LoVo (cell line): ENCODE results near the gene SLC12A4.
"Not testable (repeated sequence)": the region's sequence is repeated elsewhere in the genome, so short reads cannot be mapped to it uniquely, and the experiment has no call there.

Source experiments
- DNase-seq: peaks from one replicate; pipeline ENCODE4 v3.0.0-alpha.2; 2016; ENCODE audit warnings: low spot score

The SLC12A4 gene

GRCh38 chr16:67926181-67926750 lies 42.2 kb downstream of the SLC12A4 start:
- no peak for DNase-seq

- DNase-seq: no peak
These were observed 44.1 kb downstream of the SLC12A4 start for GRCh38 chr16:67924140-67924906.

GRCh38 chr16:67923414-67924116 lies 44.9 kb downstream of the SLC12A4 start:
- no peak for DNase-seq

- no peak for DNase-seq
These were observed 45.7 kb downstream of the SLC12A4 start for GRCh38 chr16:67922740-67923139.

GRCh38 chr16:67922221-67922620 lies 46.2 kb downstream of the SLC12A4 start:
- DNase-seq: no peak

- DNase-seq: no peak
These were observed 48.7 kb downstream of the SLC12A4 start for GRCh38 chr16:67919622-67920221.

GRCh38 chr16:67917852-67918236 lies 50.6 kb downstream of the SLC12A4 start:
- DNase-seq: peak; percentile 33

- DNase-seq: no peak
These were observed 51.1 kb downstream of the SLC12A4 start for GRCh38 chr16:67917140-67917851.

- no peak for DNase-seq
These were observed 52.4 kb downstream of the SLC12A4 start for GRCh38 chr16:67915831-67916723.

- DNase-seq: not testable (repeated sequence)
These were observed 53.0 kb downstream of the SLC12A4 start for GRCh38 chr16:67915496-67915769.

- DNase-seq: no peak
These were observed 53.5 kb downstream of the SLC12A4 start for GRCh38 chr16:67914758-67915495.

- DNase-seq: no peak
These were observed 58.3 kb downstream of the SLC12A4 start for GRCh38 chr16:67910158-67910557.

GRCh38 chr16:67909056-67909742 lies 59.2 kb downstream of the SLC12A4 start:
- DNase-seq: no peak

GRCh38 chr16:67907397-67908180 lies 60.8 kb downstream of the SLC12A4 start:
- no peak for DNase-seq

GRCh38 chr16:67902831-67903230 lies 65.6 kb downstream of the SLC12A4 start:
- DNase-seq: no peak

GRCh38 chr16:67901734-67902133 lies 66.7 kb downstream of the SLC12A4 start:
- no peak for DNase-seq

GRCh38 chr16:67897231-67897630 lies 71.2 kb downstream of the SLC12A4 start:
- no peak for DNase-seq

- DNase-seq: no peak
These were observed 74.6 kb downstream of the SLC12A4 start for GRCh38 chr16:67893743-67894399.
